ENCODE data around the gene AJM1.
"Not testable (repeated sequence)": the region's sequence is repeated elsewhere in the genome, so short reads cannot be mapped to it uniquely, and the experiment has no call there.

The AJM1 gene

DNA sequence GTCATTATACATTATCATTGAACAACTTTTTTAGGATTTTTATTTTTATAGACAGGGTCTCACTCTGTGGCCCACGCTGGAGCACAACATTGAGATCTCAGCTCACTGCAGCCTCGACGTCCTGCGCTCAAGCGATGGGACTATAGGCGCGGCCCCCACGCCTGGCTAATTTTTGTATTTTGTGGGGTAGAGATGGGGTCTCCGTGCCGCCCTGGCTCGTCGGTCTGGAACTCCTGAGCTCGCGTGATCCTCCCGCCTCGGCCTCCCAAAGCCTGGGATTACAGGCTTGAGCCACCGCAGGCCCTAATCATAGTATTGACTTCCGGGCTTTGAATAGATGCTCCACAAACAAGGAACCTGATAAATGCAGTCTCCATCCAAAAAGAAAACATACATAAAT is 25.2 kb downstream of the AJM1 start:
- in situ Hi-C loops (cut with MboI; ENCODE audit: low pct_unique_long_range_greater_than_20kb, low sequenced_read_pairs, unreplicated experiment): no loop called here
- no peak for DNase-seq (ENCODE audit: low spot score)
- TF ChIP-seq, protein P1, sequence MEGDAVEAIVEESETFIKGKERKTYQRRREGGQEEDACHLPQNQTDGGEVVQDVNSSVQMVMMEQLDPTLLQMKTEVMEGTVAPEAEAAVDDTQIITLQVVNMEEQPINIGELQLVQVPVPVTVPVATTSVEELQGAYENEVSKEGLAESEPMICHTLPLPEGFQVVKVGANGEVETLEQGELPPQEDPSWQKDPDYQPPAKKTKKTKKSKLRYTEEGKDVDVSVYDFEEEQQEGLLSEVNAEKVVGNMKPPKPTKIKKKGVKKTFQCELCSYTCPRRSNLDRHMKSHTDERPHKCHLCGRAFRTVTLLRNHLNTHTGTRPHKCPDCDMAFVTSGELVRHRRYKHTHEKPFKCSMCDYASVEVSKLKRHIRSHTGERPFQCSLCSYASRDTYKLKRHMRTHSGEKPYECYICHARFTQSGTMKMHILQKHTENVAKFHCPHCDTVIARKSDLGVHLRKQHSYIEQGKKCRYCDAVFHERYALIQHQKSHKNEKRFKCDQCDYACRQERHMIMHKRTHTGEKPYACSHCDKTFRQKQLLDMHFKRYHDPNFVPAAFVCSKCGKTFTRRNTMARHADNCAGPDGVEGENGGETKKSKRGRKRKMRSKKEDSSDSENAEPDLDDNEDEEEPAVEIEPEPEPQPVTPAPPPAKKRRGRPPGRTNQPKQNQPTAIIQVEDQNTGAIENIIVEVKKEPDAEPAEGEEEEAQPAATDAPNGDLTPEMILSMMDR (IDR thresholded peaks at IDR 0.05; ENCODE audit: extremely low read depth, insufficient read depth, missing control alignments): no peak

DNA sequence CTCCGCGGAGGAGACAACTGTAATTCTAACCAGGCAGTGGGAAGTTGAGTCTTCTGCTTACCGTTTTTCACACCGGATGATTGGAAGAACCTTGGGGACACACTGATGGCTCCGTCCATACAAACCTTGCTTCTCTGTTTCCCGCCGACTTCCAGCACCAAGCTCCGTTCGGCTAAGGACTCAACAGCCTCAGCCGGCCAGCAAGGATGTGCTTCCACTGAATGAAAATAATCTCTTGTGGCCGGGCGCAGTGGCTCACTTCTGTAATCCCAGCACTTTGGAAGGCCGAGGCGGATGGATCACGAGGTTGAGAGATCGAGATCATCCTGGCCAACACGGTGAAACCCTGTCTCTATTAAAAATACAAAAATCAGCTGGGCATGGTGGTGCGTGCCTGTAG is 25.6 kb downstream of the AJM1 start:
- TF ChIP-seq, protein P1 (IDR thresholded peaks at IDR 0.05; ENCODE audit: extremely low read depth, insufficient read depth, missing control alignments): no peak
- in situ Hi-C loops (cut with MboI; ENCODE audit: low pct_unique_long_range_greater_than_20kb, low sequenced_read_pairs, unreplicated experiment): no loop called here

DNA sequence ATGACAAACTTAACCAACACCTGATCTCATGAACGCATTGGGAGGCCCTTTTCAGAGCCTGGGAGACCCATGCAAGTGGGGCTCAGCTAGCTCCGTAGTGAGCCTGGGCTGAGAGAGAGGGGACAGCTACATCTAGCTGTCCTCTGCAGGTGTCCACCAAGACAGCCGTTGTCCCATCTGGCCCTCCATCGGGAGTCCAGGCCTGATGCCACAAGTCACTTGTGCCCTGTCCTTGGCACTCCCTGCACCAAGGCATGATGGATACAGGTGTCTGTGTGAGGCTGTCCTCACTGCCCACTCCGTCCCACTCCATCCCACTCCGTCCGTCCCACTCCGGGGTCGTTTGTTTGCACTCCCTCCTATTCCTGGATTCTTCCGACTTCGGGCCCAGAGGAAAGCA is 26.4 kb downstream of the AJM1 start:
- TF ChIP-seq, protein P1 (IDR thresholded peaks at IDR 0.05; ENCODE audit: extremely low read depth, insufficient read depth, missing control alignments): no peak
- in situ Hi-C loops (cut with MboI; ENCODE audit: low pct_unique_long_range_greater_than_20kb, low sequenced_read_pairs, unreplicated experiment): no loop called here
- DNase-seq (ENCODE audit: low spot score): no peak

More for the DNA sequence above, 25.6 kb downstream of the AJM1 start:
- DNase-seq (ENCODE audit: low spot score): no peak

DNA sequence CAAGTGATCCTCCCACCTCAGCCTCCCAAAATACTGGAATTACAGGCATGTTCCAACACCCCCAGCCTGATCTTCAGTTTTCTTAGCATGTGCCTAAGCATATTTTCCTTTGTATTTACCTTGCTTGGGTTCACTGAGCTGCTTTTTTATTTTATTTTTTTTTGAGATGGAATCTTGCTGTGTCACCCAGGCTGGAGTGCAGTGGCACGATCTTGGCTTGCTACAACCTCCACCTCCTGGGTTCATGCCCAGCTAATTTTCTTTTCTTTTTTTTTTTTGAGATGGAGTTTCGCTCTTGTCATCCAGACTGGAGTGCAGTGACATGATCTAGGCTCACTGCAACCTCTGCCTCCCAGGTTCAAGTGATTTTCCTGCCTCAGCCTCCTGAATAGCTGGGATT is 27.3 kb downstream of the AJM1 start:
- DNase-seq (ENCODE audit: low spot score); in situ Hi-C loops (cut with MboI; ENCODE audit: low pct_unique_long_range_greater_than_20kb, low sequenced_read_pairs, unreplicated experiment): not testable (repeated sequence)

DNA sequence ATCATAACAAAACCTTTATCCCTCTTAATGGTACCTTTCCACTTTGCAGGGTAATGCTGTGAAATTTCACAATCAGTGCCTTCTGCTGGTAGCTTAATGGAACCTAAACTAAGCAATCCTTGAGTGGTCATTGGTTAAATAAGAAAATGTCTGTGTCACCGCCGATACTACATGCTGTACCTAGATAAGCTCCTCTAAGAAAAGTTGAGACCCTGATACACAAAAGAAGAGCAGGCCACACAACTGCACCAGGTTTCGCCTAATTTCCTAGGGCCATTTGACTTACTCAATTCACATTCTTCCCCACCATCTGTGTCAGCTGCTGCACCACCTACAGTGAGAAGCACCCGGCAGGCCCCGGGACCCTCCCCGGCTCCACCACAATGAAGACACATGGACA is 32.9 kb downstream of the AJM1 start:
- in situ Hi-C loops (cut with MboI; ENCODE audit: low pct_unique_long_range_greater_than_20kb, low sequenced_read_pairs, unreplicated experiment): no loop called here
- no peak for DNase-seq (ENCODE audit: low spot score)
- TF ChIP-seq, protein P1 (IDR thresholded peaks at IDR 0.05; ENCODE audit: extremely low read depth, insufficient read depth, missing control alignments): no peak

DNA sequence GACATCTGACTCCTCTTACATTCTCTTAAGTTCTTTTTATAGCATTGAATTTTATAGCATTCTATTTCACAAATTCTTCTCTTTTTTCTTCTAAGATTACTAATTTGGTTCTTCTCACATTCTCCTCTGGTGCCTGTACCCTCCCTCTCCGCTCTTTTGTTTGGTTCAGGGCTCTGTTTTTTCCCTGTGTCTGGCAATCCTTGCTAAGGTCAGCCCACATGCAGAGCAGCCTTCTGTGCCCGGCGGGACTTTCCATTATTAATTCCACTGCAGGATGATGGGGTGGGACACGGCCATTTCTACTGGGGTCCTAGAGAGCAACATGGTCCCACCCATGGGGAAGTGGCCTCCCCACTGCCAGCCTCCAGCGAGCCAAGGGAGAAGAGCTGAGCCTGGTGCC is 34.2 kb downstream of the AJM1 start:
- no peak for DNase-seq (ENCODE audit: low spot score)
- TF ChIP-seq, protein P1 (IDR thresholded peaks at IDR 0.05; ENCODE audit: extremely low read depth, insufficient read depth, missing control alignments): no peak
- in situ Hi-C loops (cut with MboI; ENCODE audit: low pct_unique_long_range_greater_than_20kb, low sequenced_read_pairs, unreplicated experiment): no loop called here

DNA sequence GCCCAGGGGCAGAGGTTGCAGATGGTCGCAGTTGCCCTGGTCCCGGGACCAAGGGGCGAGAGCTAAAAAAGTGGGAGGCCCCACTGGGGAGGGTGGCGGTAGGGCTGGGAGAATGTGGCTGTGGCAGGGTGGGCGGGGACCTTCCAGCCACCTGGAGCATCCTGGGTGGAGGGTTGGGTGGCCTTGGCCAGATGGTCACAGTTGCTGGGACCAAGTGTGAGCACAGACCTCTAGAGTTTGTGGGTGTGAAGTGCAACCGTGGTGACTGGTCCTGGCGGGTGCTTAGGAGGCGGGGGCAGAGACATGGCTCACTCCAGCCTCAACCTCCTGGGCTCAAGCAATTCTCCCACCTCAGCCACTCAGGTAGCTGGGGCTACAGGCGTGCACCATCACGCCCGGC is 38.4 kb downstream of the AJM1 start:
- TF ChIP-seq, protein P1 (IDR thresholded peaks at IDR 0.05; ENCODE audit: extremely low read depth, insufficient read depth, missing control alignments): no peak
- peak; percentile 59 for DNase-seq (ENCODE audit: low spot score)
- in situ Hi-C loops (cut with MboI; ENCODE audit: low pct_unique_long_range_greater_than_20kb, low sequenced_read_pairs, unreplicated experiment): no loop called here
